ENCODE results near the gene PRDM1.
A peak's percentile ranks its signal among the peaks of the same experiment; 100 is the strongest.

PRDM1 gene

DNA sequence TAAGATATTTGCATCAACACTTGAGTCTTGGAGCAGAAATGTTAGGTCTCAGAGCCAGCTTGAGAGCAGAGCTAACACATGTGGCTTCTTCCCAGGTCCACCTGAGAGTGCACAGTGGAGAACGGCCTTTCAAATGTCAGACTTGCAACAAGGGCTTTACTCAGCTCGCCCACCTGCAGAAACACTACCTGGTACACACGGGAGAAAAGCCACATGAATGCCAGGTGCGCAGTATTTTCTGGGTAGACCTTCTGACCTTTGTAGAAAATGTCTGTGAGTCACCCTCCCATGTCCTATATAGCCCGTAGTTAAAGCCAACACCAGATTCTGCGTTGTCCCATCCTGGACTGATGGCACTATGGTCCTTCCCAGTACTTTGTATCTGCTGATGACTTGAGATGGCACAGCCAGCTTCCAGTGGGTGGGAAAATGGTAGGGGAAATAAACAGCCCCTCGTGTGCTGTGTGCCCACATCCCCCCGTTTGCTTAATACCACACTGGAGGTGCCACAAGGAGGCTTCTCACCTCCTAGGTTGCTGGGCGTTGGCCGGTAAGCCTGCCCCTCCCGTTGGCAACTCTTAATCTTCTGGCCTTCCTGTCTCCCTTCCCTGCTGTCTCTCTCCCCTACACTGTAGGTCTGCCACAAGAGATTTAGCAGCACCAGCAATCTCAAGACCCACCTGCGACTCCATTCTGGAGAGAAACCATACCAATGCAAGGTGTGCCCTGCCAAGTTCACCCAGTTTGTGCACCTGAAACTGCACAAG, 20.3 kb downstream of the PRDM1 start:
- H3K4me3 ChIP-seq (ENCODE audit: low read length), result no peak overlapping the region
- TF ChIP-seq CTCF (IDR thresholded peaks at IDR 0.05; ENCODE audit: insufficient read depth, low read depth, low read length, missing control alignments), result no peak
- no peak for DNase-seq (ENCODE audit: low read depth)

DNA sequence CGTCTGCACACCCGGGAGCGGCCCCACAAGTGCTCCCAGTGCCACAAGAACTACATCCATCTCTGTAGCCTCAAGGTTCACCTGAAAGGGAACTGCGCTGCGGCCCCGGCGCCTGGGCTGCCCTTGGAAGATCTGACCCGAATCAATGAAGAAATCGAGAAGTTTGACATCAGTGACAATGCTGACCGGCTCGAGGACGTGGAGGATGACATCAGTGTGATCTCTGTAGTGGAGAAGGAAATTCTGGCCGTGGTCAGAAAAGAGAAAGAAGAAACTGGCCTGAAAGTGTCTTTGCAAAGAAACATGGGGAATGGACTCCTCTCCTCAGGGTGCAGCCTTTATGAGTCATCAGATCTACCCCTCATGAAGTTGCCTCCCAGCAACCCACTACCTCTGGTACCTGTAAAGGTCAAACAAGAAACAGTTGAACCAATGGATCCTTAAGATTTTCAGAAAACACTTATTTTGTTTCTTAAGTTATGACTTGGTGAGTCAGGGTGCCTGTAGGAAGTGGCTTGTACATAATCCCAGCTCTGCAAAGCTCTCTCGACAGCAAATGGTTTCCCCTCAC, 21.0 kb downstream of the PRDM1 start:
- TF ChIP-seq CTCF (IDR thresholded peaks at IDR 0.05; ENCODE audit: insufficient read depth, low read depth, low read length, missing control alignments), result no peak
- no peak for DNase-seq (ENCODE audit: low read depth)

GRCh38 chr6:106108129-106108528, 22.0 kb downstream of the PRDM1 start:
- no peak for TF ChIP-seq CTCF (IDR thresholded peaks at IDR 0.05; ENCODE audit: insufficient read depth, low read depth, low read length, missing control alignments)
- H3K4me3 ChIP-seq (ENCODE audit: low read length), result no peak overlapping the region
- no peak for DNase-seq (ENCODE audit: low read depth)

More for the DNA sequence above, 21.0 kb downstream of the PRDM1 start:
- H3K4me3 ChIP-seq (ENCODE audit: low read length), result no peak overlapping the region

GRCh38 chr6:106109029-106109428, 22.9 kb downstream of the PRDM1 start:
- DNase-seq (ENCODE audit: low read depth), result no peak
- TF ChIP-seq CTCF (IDR thresholded peaks at IDR 0.05; ENCODE audit: insufficient read depth, low read depth, low read length, missing control alignments), result no peak
- H3K4me3 ChIP-seq (ENCODE audit: low read length), result no peak overlapping the region

DNA sequence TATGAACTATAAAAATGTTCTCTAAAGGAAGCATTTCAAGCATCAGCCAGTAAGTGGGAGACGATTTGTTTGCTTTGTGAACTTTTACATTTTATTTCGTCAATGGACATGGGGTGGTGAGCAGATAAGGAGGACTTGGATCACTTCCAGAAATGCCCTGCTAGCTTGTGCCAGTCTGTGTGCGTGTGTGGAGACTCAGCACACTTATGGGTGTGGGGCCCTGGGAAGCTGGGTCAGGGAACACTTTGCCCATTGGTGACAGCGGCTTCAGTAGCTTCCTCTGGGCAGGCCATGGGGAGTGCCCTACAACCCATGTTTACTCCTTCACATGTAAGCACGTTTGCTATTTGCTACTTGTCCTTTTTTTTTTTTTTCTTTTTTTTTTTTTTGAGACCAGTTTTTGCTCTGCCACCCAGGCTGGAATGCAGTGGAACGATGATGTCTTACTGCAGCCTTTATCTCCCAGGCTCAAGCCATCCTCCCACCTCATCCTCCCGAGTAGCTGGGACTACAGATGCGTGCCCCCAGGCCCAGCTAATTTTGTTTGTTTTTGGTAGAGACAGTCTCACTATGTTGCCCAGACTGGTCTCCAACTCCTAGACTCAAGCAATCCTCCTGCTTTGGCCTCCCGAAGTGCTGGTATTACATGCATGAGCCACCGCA, 24.2 kb downstream of the PRDM1 start:
- no peak for TF ChIP-seq CTCF (IDR thresholded peaks at IDR 0.05; ENCODE audit: insufficient read depth, low read depth, low read length, missing control alignments)
- H3K4me3 ChIP-seq (ENCODE audit: low read length), result no peak overlapping the region
- DNase-seq (ENCODE audit: low read depth), result peak; percentile 41

DNA sequence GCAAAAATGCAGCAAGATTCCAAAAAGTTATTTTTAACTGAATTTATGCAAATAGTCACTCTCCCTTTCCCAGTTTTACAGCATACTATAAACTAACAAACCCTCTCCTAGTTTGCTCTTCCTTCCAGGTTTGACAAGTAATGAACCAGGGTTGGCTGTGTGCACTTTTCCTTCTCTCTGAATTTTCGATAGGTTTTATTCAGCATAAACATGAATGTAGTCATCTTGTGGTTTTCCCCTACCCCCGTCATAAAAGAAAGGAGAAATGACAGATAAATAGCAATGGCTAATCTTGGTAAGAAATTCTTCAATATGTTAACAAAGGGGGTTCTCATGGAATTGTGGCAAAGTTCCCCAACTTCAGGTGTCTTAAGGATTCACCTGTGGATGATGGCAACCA, 26.3 kb downstream of the PRDM1 start:
- TF ChIP-seq CTCF (IDR thresholded peaks at IDR 0.05; ENCODE audit: insufficient read depth, low read depth, low read length, missing control alignments), result no peak
- no peak for DNase-seq (ENCODE audit: low read depth)
- no peak overlapping the region for H3K4me3 ChIP-seq (ENCODE audit: low read length)
